ENCODE data around the gene SLC25A30.

- no peak for TF ChIP-seq POLR2A (IDR thresholded peaks at IDR 0.05)
- TF ChIP-seq CTCF (IDR thresholded peaks at IDR 0.05), result no peak
- no peak for TF ChIP-seq POLR2AphosphoS5 (IDR thresholded peaks at IDR 0.05; ENCODE audit: insufficient read depth in 1 of 2, low read depth in 1 of 2)
Observed at GRCh38 chr13:45356966-45357672, 61.1 kb downstream of the SLC25A30 start.

All from vagina (tissue), 2 donors.